ENCODE measurements around the gene ANKRD2. TPM values are rescaled to one million over a fixed set of nuclear protein-coding genes. Genes with fewer than 3 reads are reported as not detected.

Gene ANKRD2
- polyA plus RNA-seq, 3 donors from 2014 or later: not detected

GRCh38 chr10:97539523-97540200 is 32.9 kb upstream of the ANKRD2 start:
- Mint-ChIP-seq H3K9me3 (no peaks in the 10 kb centered on the region), H3K4me1 (no peaks in the 10 kb centered on the region), H3K36me3 (no peaks in the 10 kb centered on the region), H3K4me3 (no peak overlapping the region), H3K27ac (peak overlapping the region in 1 of 6 donors; percentile 10), H3K27me3 (ENCODE audit: low read depth in 3 of 3) (peaks cover 0 to 4% (median 0%) of the 10 kb centered on the region in 3 donors)
- DNase-seq: no peak

GRCh38 chr10:97540669-97541500 is 31.7 kb upstream of the ANKRD2 start:
- H3K4me1 Mint-ChIP-seq: no peaks in the 10 kb centered on the region
- peaks cover 0 to 3% (median 0%) of the 10 kb centered on the region in 3 donors for H3K27me3 Mint-ChIP-seq (ENCODE audit: low read depth in 3 of 3)
- H3K4me3 Mint-ChIP-seq: no peak overlapping the region
- DNase-seq: no peak
- H3K27ac Mint-ChIP-seq: no peak overlapping the region
- no peaks in the 10 kb centered on the region for H3K9me3 Mint-ChIP-seq
- H3K36me3 Mint-ChIP-seq: no peaks in the 10 kb centered on the region

GRCh38 chr10:97542169-97543024 is 30.2 kb upstream of the ANKRD2 start:
- Mint-ChIP-seq H3K27ac (no peak overlapping the region), H3K4me3 (no peak overlapping the region), H3K27me3 (ENCODE audit: low read depth in 3 of 3) (peaks cover 1 to 4% (median 2%) of the 10 kb centered on the region in 3 donors), H3K9me3 (no peaks in the 10 kb centered on the region), H3K4me1 (no peaks in the 10 kb centered on the region), H3K36me3 (no peaks in the 10 kb centered on the region)
- DNase-seq: no peak

- Mint-ChIP-seq H3K9me3 (no peaks in the 10 kb centered on the region), H3K27ac (no peak overlapping the region), H3K36me3 (no peaks in the 10 kb centered on the region), H3K4me1 (no peaks in the 10 kb centered on the region), H3K4me3 (no peak overlapping the region), H3K27me3 (ENCODE audit: low read depth in 3 of 3) (peaks cover 1 to 4% (median 2%) of the 10 kb centered on the region in 3 donors)
- no peak for DNase-seq
These were observed 29.5 kb upstream of the ANKRD2 start for GRCh38 chr10:97543025-97543546.

- H3K36me3 Mint-ChIP-seq: no peaks in the 10 kb centered on the region
- H3K4me3 Mint-ChIP-seq: no peak overlapping the region
- no peaks in the 10 kb centered on the region for H3K4me1 Mint-ChIP-seq
- peaks cover 1 to 4% (median 2%) of the 10 kb centered on the region in 3 donors for H3K27me3 Mint-ChIP-seq (ENCODE audit: low read depth in 3 of 3)
- no peaks in the 10 kb centered on the region for H3K9me3 Mint-ChIP-seq
- no peak overlapping the region for H3K27ac Mint-ChIP-seq
- DNase-seq: no peak
These were observed 25.9 kb upstream of the ANKRD2 start for GRCh38 chr10:97546456-97547270.

- peaks cover 1 to 3% (median 2%) of the 10 kb centered on the region in 3 donors for H3K27me3 Mint-ChIP-seq (ENCODE audit: low read depth in 3 of 3)
- H3K4me1 Mint-ChIP-seq: no peaks in the 10 kb centered on the region
These were observed 25.3 kb upstream of the ANKRD2 start for GRCh38 chr10:97547271-97547600.

GRCh38 chr10:97547962-97548361 is 24.6 kb upstream of the ANKRD2 start:
- H3K9me3 Mint-ChIP-seq: no peaks in the 10 kb centered on the region
- no peak overlapping the region for H3K4me3 Mint-ChIP-seq
- DNase-seq: no peak
- no peak overlapping the region for H3K27ac Mint-ChIP-seq
- H3K27me3 Mint-ChIP-seq (ENCODE audit: low read depth in 3 of 3): peaks cover 1 to 3% (median 2%) of the 10 kb centered on the region in 3 donors
- H3K4me1 Mint-ChIP-seq: no peaks in the 10 kb centered on the region
- H3K36me3 Mint-ChIP-seq: no peaks in the 10 kb centered on the region

More at GRCh38 chr10:97547271-97547600, 25.3 kb upstream of the ANKRD2 start:
- Mint-ChIP-seq H3K4me3 (no peak overlapping the region), H3K27ac (peak overlapping the region in 1 of 6 donors; percentile 40), H3K36me3 (no peaks in the 10 kb centered on the region), H3K9me3 (no peaks in the 10 kb centered on the region)
- no peak for DNase-seq

GRCh38 chr10:97548828-97549455 is 23.6 kb upstream of the ANKRD2 start:
- Mint-ChIP-seq H3K36me3 (no peaks in the 10 kb centered on the region), H3K27ac (peak overlapping the region in 3 of 6 donors; percentile 4 to 8 (median 6)), H3K4me1 (peaks cover 0 to 2% of the 10 kb centered on the region in 2 donors), H3K27me3 (ENCODE audit: low read depth in 3 of 3) (peaks cover 1 to 4% (median 2%) of the 10 kb centered on the region in 3 donors), H3K4me3 (no peak overlapping the region), H3K9me3 (no peaks in the 10 kb centered on the region)
- no peak for DNase-seq

GRCh38 chr10:97549587-97550322 is 22.8 kb upstream of the ANKRD2 start:
- H3K4me1 Mint-ChIP-seq: peaks cover 0 to 2% of the 10 kb centered on the region in 2 donors
- H3K27ac Mint-ChIP-seq: no peak overlapping the region
- H3K36me3 Mint-ChIP-seq: no peaks in the 10 kb centered on the region
- H3K4me3 Mint-ChIP-seq: no peak overlapping the region
- DNase-seq: no peak
- H3K27me3 Mint-ChIP-seq (ENCODE audit: low read depth in 3 of 3): peaks cover 1 to 4% (median 2%) of the 10 kb centered on the region in 3 donors
- H3K9me3 Mint-ChIP-seq: no peaks in the 10 kb centered on the region

GRCh38 chr10:97550336-97551149 is 22.0 kb upstream of the ANKRD2 start:
- Mint-ChIP-seq H3K4me3 (no peak overlapping the region), H3K9me3 (peaks cover 0 to 4% (median 0%) of the 10 kb centered on the region in 6 donors), H3K27me3 (ENCODE audit: low read depth in 3 of 3) (peaks cover 1 to 4% (median 2%) of the 10 kb centered on the region in 3 donors), H3K27ac (no peak overlapping the region), H3K4me1 (peaks cover 0 to 2% of the 10 kb centered on the region in 2 donors), H3K36me3 (no peaks in the 10 kb centered on the region)
- DNase-seq: no peak

- Mint-ChIP-seq H3K27ac (no peak overlapping the region), H3K36me3 (peaks cover 0 to 3% (median 3%) of the 10 kb centered on the region in 3 donors), H3K9me3 (peaks cover 0 to 4% (median 4%) of the 10 kb centered on the region in 6 donors), H3K27me3 (ENCODE audit: low read depth in 3 of 3) (peaks cover 1 to 4% (median 2%) of the 10 kb centered on the region in 3 donors), H3K4me1 (peaks cover 0 to 2% of the 10 kb centered on the region in 2 donors), H3K4me3 (no peak overlapping the region)
- DNase-seq: no peak
These were observed 21.3 kb upstream of the ANKRD2 start for GRCh38 chr10:97551271-97551670.

Data from immature natural killer cell (primary cell).